CD4-positive, CD25-positive, alpha-beta regulatory T cell (primary cell): Measurements from ENCODE around the gene LIMS1. TPM values are rescaled to one million over a fixed set of nuclear protein-coding genes. Genes with fewer than 3 reads are reported as not detected.
"Not testable (repeated sequence)": the region's sequence is repeated elsewhere in the genome, so short reads cannot be mapped to it uniquely, and the experiment has no call there.

Experiments
- ATAC-seq, 2 donors: fragments of 150-1000 bp; cut with Tn5 transposase; one replicate each; pipeline ENCODE4 v1.10.0; 2021; ENCODE audit warnings: low read depth in 2 of 2, moderate number of reproducible peaks in 2 of 2, moderate library complexity in 1 of 2
- DNase-seq, 3 donors: peaks; one replicate each; pipeline versions ENCODE4 v3.0.0 to v3.0.0-alpha.2; 2012 to 2022; ENCODE audit warnings: mixed read lengths in 1 of 3
- H3K27ac ChIP-seq: one replicate; pipeline ENCODE4 v1.7.0; 2013; ENCODE audit warnings: mild to moderate bottlenecking, low read length; ENCODE audit not compliant: insufficient read depth, poor library complexity, severe bottlenecking
- H3K27me3 ChIP-seq: one replicate; pipeline ENCODE4 v1.7.0; 2013; ENCODE audit warnings: low read length; ENCODE audit not compliant: control insufficient read depth, insufficient read depth
- H3K36me3 ChIP-seq: one replicate; pipeline ENCODE4 v1.7.0; 2013; ENCODE audit warnings: mild to moderate bottlenecking, low read length, moderate library complexity; ENCODE audit not compliant: control insufficient read depth, insufficient read depth
- H3K4me1 ChIP-seq: 2 replicates; pipeline ENCODE4 v1.7.0; 2013; ENCODE audit warnings: mild to moderate bottlenecking, low read length; ENCODE audit not compliant: insufficient read depth, control insufficient read depth, poor library complexity, severe bottlenecking
- H3K4me3 ChIP-seq: one replicate; pipeline ENCODE4 v1.7.0; 2013; ENCODE audit warnings: low read depth, mild to moderate bottlenecking, low read length, moderate library complexity
- H3K9me3 ChIP-seq, 2 experiments: 1 replicate in 1 of 2; 2 replicates in 1 of 2; pipeline ENCODE4 v1.7.0; 2013; ENCODE audit warnings: low read length in 2 of 2, mild to moderate bottlenecking in 1 of 2, moderate library complexity in 1 of 2; ENCODE audit not compliant: control insufficient read depth in 2 of 2
- H3K27ac Mint-ChIP-seq, 3 donors: one replicate each; pipeline ENCODE4 v1.8.0; 2020 to 2022; ENCODE audit warnings: mild to moderate bottlenecking in 3 of 3, mixed read lengths in 3 of 3, moderate library complexity in 2 of 3
- H3K27me3 Mint-ChIP-seq: one replicate; pipeline ENCODE4 v1.8.0; 2022; ENCODE audit warnings: mild to moderate bottlenecking, mixed read lengths
- H3K36me3 Mint-ChIP-seq: one replicate; pipeline ENCODE4 v1.8.0; 2020; ENCODE audit warnings: mixed read lengths
- H3K4me1 Mint-ChIP-seq, 4 donors: one replicate each; pipeline ENCODE4 v1.8.0; 2020 to 2022; ENCODE audit warnings: mixed read lengths in 4 of 4, mild to moderate bottlenecking in 1 of 4
- H3K4me3 Mint-ChIP-seq, 4 donors: one replicate each; pipeline ENCODE4 v1.8.0; 2020 to 2022; ENCODE audit warnings: mild to moderate bottlenecking in 4 of 4, mixed read lengths in 4 of 4, moderate library complexity in 3 of 4
- H3K9me3 Mint-ChIP-seq, 7 donors: one replicate each; pipeline ENCODE4 v1.8.0; 2020 to 2022; ENCODE audit warnings: mixed read lengths in 7 of 7, mild to moderate bottlenecking in 3 of 7, moderate library complexity in 2 of 7
- polyA plus RNA-seq, 4 donors: library from polyadenylated mRNA; unstranded; fragments of 300-500 nt; fragmentation: Illumina TruSeq; gene quantifications; one replicate each; pipeline ENCODE4 v1.2.3, GENCODE V29; 2021
- total RNA-seq: library from RNA; stranded (reverse); gene quantifications from one replicate; pipeline ENCODE4 v1.2.3, GENCODE V29; 2022

The LIMS1 gene
- total and polyA plus RNA-seq, 5 donors from 2014 or later = 109 to 235 (median 158) TPM

DNA sequence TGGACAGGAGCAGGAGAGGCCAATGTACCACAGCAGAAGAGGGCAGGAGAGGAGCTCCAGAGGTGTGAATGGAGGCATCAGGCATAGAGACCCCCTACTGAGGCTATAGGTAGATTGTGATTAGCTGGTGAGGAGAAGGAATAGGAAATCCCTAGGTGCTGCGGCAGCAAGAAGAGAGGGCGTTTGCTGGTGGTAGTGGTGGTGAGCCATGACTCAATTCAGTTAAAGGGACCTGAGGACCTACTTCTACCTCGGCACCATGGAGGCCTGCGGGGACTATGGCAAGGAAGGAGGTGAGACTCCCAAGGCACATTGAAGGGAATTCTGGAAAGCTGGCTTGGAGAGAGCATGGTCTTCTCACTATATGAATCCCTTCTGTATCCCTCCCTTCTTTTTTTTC, 127.2 kb downstream of the LIMS1 start:
- H3K36me3 ChIP-seq = not testable (repeated sequence)

GRCh38 chr2:108662207-108662612, 127.9 kb downstream of the LIMS1 start:
- peaks cover 0 to 12% (median 6%) of the 10 kb centered on the region in 4 donors for H3K4me1 Mint-ChIP-seq
- peak overlapping the region in 2 of 3 donors; percentile 51 to 63 for H3K27ac Mint-ChIP-seq

More for the DNA sequence above, 127.2 kb downstream of the LIMS1 start:
- Mint-ChIP-seq H3K4me1 (peaks cover 0 to 12% (median 6%) of the 10 kb centered on the region in 4 donors), H3K27ac (peak overlapping the region in 1 of 3 donors; percentile 12)
- DNase-seq, H3K27me3 Mint-ChIP-seq, H3K36me3 Mint-ChIP-seq, H3K4me3 ChIP-seq, H3K27me3 ChIP-seq, H3K9me3 Mint-ChIP-seq, H3K27ac ChIP-seq, H3K9me3 ChIP-seq, H3K4me3 Mint-ChIP-seq, H3K4me1 ChIP-seq, ATAC-seq: not testable (repeated sequence)

GRCh38 chr2:108663346-108663745, 129.1 kb downstream of the LIMS1 start:
- H3K27ac Mint-ChIP-seq, H3K4me3 Mint-ChIP-seq, H3K9me3 Mint-ChIP-seq, H3K36me3 Mint-ChIP-seq, H3K27me3 ChIP-seq, DNase-seq, H3K27ac ChIP-seq, H3K4me3 ChIP-seq, ATAC-seq, H3K36me3 ChIP-seq, H3K9me3 ChIP-seq, H3K27me3 Mint-ChIP-seq, H3K4me1 ChIP-seq: not testable (repeated sequence)
- H3K4me1 Mint-ChIP-seq = peaks cover under 1 to 15% (median 7%) of the 10 kb centered on the region in 4 donors

More at GRCh38 chr2:108662207-108662612, 127.9 kb downstream of the LIMS1 start:
- not testable (repeated sequence) for H3K36me3 Mint-ChIP-seq, H3K27ac ChIP-seq, H3K27me3 ChIP-seq, ATAC-seq, H3K4me3 ChIP-seq, H3K36me3 ChIP-seq, H3K9me3 Mint-ChIP-seq, DNase-seq, H3K4me1 ChIP-seq, H3K27me3 Mint-ChIP-seq, H3K9me3 ChIP-seq, H3K4me3 Mint-ChIP-seq

DNA sequence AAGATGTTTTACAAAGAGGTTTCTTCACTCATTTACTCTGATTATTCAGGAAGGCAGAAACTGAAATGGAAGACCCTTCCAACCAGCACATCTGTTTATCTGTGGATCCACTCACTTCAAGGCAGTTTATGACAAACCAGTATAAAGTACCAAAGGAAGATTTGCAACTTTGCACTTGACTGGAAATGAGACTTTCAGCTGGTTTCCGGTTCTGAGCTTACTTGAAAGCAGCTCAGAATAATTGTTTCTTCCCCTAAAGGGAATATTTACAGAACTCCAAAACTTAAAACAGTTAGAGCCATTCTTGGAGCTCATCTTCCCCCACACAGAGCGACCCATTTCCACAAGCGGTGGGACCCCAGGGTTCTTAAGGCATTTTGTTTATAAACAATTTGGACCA, 129.8 kb downstream of the LIMS1 start:
- H3K36me3 ChIP-seq, DNase-seq, H3K27ac ChIP-seq, H3K27me3 ChIP-seq, ATAC-seq, H3K27me3 Mint-ChIP-seq, H3K4me3 Mint-ChIP-seq, H3K4me3 ChIP-seq, H3K4me1 ChIP-seq, H3K9me3 Mint-ChIP-seq, H3K9me3 ChIP-seq, H3K27ac Mint-ChIP-seq: not testable (repeated sequence)
- Mint-ChIP-seq H3K4me1 (peaks cover 5 to 18% (median 7%) of the 10 kb centered on the region in 4 donors), H3K36me3 (peaks cover 15% of the 10 kb centered on the region)

GRCh38 chr2:108664979-108665378, 130.7 kb downstream of the LIMS1 start:
- H3K9me3 Mint-ChIP-seq, H3K4me1 ChIP-seq, H3K4me3 Mint-ChIP-seq, ATAC-seq, H3K36me3 ChIP-seq, H3K27me3 Mint-ChIP-seq, H3K9me3 ChIP-seq, H3K4me3 ChIP-seq, DNase-seq, H3K27me3 ChIP-seq, H3K27ac ChIP-seq, H3K27ac Mint-ChIP-seq: not testable (repeated sequence)
- Mint-ChIP-seq H3K4me1 (peaks cover 5 to 18% (median 7%) of the 10 kb centered on the region in 4 donors), H3K36me3 (peaks cover 15% of the 10 kb centered on the region)

DNA sequence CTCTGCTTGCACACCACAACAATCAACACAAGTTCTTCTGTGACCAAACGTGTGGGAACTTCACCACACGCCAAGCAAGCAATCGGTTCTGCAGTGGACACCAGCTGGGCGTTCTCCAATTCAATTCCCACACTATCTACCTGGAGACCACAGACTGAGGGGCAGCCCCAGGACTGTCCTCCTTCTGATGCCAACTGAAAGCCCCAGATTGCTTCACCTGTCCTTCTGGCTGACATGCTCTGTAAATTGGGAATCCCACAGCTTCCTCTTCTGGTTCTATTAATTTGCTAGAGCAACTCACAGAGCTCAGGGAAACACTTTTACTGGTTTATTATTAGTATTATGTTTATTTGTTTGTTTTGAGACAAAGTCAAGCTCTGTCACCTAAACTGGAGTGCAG, 131.7 kb downstream of the LIMS1 start:
- H3K27me3 Mint-ChIP-seq, H3K9me3 ChIP-seq, H3K9me3 Mint-ChIP-seq, H3K4me3 Mint-ChIP-seq, H3K36me3 ChIP-seq, H3K27ac Mint-ChIP-seq, H3K27me3 ChIP-seq, DNase-seq, ATAC-seq, H3K4me3 ChIP-seq, H3K4me1 ChIP-seq, H3K27ac ChIP-seq: not testable (repeated sequence)
- H3K36me3 Mint-ChIP-seq = peaks cover 11% of the 10 kb centered on the region
- H3K4me1 Mint-ChIP-seq = peaks cover 0 to 18% (median 6%) of the 10 kb centered on the region in 4 donors

DNA sequence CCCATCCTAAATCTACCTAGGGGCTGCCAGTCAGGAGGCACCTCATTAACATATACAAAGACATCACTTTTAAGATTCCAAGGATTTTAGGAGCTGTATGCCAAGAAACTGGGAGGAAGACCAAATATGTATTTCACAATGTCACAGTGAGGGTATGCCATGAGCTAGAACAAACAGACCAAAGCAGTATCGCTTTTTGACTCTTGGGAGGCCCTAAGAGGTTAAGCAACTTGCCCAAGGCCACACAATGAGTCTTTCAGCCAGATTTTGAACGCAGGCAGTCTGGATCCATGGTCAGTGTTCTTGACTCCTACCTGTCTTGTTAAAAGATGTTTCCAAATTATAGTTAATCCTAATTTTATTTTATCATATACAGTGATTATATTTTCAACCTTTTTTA, 132.9 kb downstream of the LIMS1 start:
- Mint-ChIP-seq H3K36me3 (peaks cover 11% of the 10 kb centered on the region), H3K4me1 (peaks cover 0 to 10% (median 5%) of the 10 kb centered on the region in 4 donors)
- H3K4me3 ChIP-seq, H3K27me3 Mint-ChIP-seq, H3K27ac Mint-ChIP-seq, H3K27ac ChIP-seq, DNase-seq, H3K9me3 Mint-ChIP-seq, H3K36me3 ChIP-seq, H3K27me3 ChIP-seq, H3K4me3 Mint-ChIP-seq, ATAC-seq, H3K4me1 ChIP-seq, H3K9me3 ChIP-seq: not testable (repeated sequence)

GRCh38 chr2:108670282-108670681, 136.0 kb downstream of the LIMS1 start:
- peaks cover 18% of the 10 kb centered on the region for H3K36me3 ChIP-seq
- ATAC-seq, H3K4me3 ChIP-seq, H3K27me3 Mint-ChIP-seq, H3K4me3 Mint-ChIP-seq, H3K27ac Mint-ChIP-seq, DNase-seq, H3K9me3 ChIP-seq, H3K4me1 ChIP-seq, H3K4me1 Mint-ChIP-seq, H3K27me3 ChIP-seq, H3K9me3 Mint-ChIP-seq, H3K27ac ChIP-seq, H3K36me3 Mint-ChIP-seq: not testable (repeated sequence)
